Endothelial cell of umbilical vein (primary cell): Measurements from ENCODE around the gene LMCD1. TPM values are rescaled to one million over a fixed set of nuclear protein-coding genes. Genes with fewer than 3 reads are reported as not detected.

Experiments
- BruUV-seq: library from RNA; stranded (reverse); fragments of 400-500 nt; replicated peaks from 2 replicates; lab custom pipeline; 2021; lab: Mats Ljungman, UMichigan
- CTCF ChIA-PET: fragments of 300-600, 350-600 bp; sonication (Branson Sonifier 250); formaldehyde crosslinking; loops from one replicate; lab custom pipeline; 2021; ENCODE audit warnings: antibody characterized with exemption, inconsistent platforms; lab: Charles Lee
- POLR2A ChIA-PET: fragments of 300-600, 350-600 bp; sonication (Branson Sonifier 250); formaldehyde crosslinking; loops from one replicate; lab custom pipeline; 2021; ENCODE audit warnings: antibody characterized with exemption, inconsistent platforms; lab: Charles Lee
- DNase-seq: peaks from one replicate; pipeline ENCODE4 v3.0.0-alpha.2; 2011; ENCODE audit warnings: low read depth, low spot score
- FAIRE-seq: peaks from 2 replicates; lab custom pipeline; 2011; peaks lifted over from hg19 to GRCh38; lab: Jason Lieb, UNC
- H2AFZ ChIP-seq: 2 replicates; pipeline ENCODE4 v1.6.0; 2012; ENCODE audit warnings: low read depth, low read length, control low read depth, inconsistent platforms
- H3K27ac ChIP-seq: 2 replicates; pipeline ENCODE4 v1.5.1; 2011; ENCODE audit warnings: low read depth, mild to moderate bottlenecking, control low read depth, low read length, moderate library complexity; ENCODE audit not compliant: insufficient read depth
- H3K27me3 ChIP-seq, 2 experiments: 2 replicates each; pipeline versions ENCODE4 v1.6.0 to v1.6.1; 2011; ENCODE audit warnings: low read length in 2 of 2, mixed read lengths in 1 of 2; ENCODE audit not compliant: control insufficient read depth in 2 of 2, insufficient read depth in 2 of 2
- H3K36me3 ChIP-seq, 2 experiments: 2 replicates in 1 of 2; 3 replicates in 1 of 2; pipeline ENCODE4 v1.5.1; 2011; ENCODE audit warnings: low read length in 2 of 2, mild to moderate bottlenecking in 1 of 2, moderate library complexity in 1 of 2; ENCODE audit not compliant: control insufficient read depth in 2 of 2, insufficient read depth in 2 of 2; ENCODE audit errors: extremely low read depth in 1 of 2
- H3K4me1 ChIP-seq: 3 replicates; pipeline ENCODE4 v1.5.1; 2011; ENCODE audit warnings: mild to moderate bottlenecking, low read length; ENCODE audit not compliant: control insufficient read depth, insufficient read depth; ENCODE audit errors: extremely low read depth
- H3K4me2 ChIP-seq: 2 replicates; pipeline ENCODE4 v1.6.1; 2011; ENCODE audit warnings: low read length, control low read depth, mixed read lengths; ENCODE audit not compliant: insufficient read depth
- H3K4me3 ChIP-seq, 3 experiments: fragments of 200-600 bp in 1 of 3; sonication (generic), shearing (Covaris generic) in 1 of 3; replicated peaks in 1 of 3; 2 replicates each; pipeline ENCODE4 v1.5.1; 2011 to 2016; ENCODE audit warnings: control low read depth in 3 of 3, low read length in 3 of 3, mild to moderate bottlenecking in 2 of 3, inconsistent platforms in 1 of 3, low read depth in 1 of 3, moderate library complexity in 1 of 3; ENCODE audit not compliant: insufficient read depth in 1 of 3
- H3K79me2 ChIP-seq: 2 replicates; pipeline ENCODE4 v1.6.0; 2012; ENCODE audit warnings: low read length, inconsistent platforms; ENCODE audit not compliant: control insufficient read depth, insufficient read depth
- H3K9ac ChIP-seq: replicated peaks from 2 replicates; pipeline ENCODE3; 2011; ENCODE audit warnings: low read length, control low read depth; ENCODE audit not compliant: insufficient read depth; ENCODE audit errors: extremely low read depth
- H3K9me1 ChIP-seq: replicated peaks from 3 replicates; pipeline ENCODE4 v1.6.0; 2011; ENCODE audit warnings: mild to moderate bottlenecking, low read length; ENCODE audit not compliant: control insufficient read depth, insufficient read depth; ENCODE audit errors: extremely low read depth
- H3K9me3 ChIP-seq: replicated peaks from 2 replicates; pipeline ENCODE4 v1.5.1; 2012; ENCODE audit warnings: low read length, inconsistent platforms; ENCODE audit not compliant: control insufficient read depth, insufficient read depth
- H4K20me1 ChIP-seq: replicated peaks from 2 replicates; pipeline ENCODE3; 2011; ENCODE audit warnings: mild to moderate bottlenecking, low read length; ENCODE audit not compliant: control insufficient read depth, insufficient read depth; ENCODE audit errors: extremely low read depth
- CTCF ChIP-seq, 2 donors: IDR thresholded peaks; 1 replicate in 1 of 2; 2 replicates in 1 of 2; pipeline ENCODE4 v1.5.1; 2011; ENCODE audit warnings: low read length in 2 of 2, mild to moderate bottlenecking in 2 of 2, moderate library complexity in 2 of 2, control low read depth in 1 of 2, inconsistent platforms in 1 of 2, low read depth in 1 of 2; ENCODE audit not compliant: insufficient read depth in 1 of 2; ENCODE audit errors: extremely low read depth in 1 of 2
- EZH2 ChIP-seq: IDR thresholded peaks from 2 replicates; pipeline ENCODE4 v1.6.1; 2012; ENCODE audit warnings: borderline replicate concordance, low read depth, mild to moderate bottlenecking, moderate library complexity, low read length, inconsistent platforms; ENCODE audit not compliant: severe bottlenecking
- FOS ChIP-seq: IDR thresholded peaks from 2 replicates; pipeline ENCODE4 v1.6.1; 2011; ENCODE audit warnings: mild to moderate bottlenecking, low read length, moderate library complexity, borderline replicate concordance; ENCODE audit not compliant: insufficient read depth
- GATA2 ChIP-seq: IDR thresholded peaks from 2 replicates; pipeline ENCODE4 v1.7.0; 2011; ENCODE audit warnings: low read depth, mild to moderate bottlenecking, moderate library complexity, mixed read lengths, low read length; ENCODE audit not compliant: insufficient read length, insufficient read depth
- JUN ChIP-seq: IDR thresholded peaks from 2 replicates; pipeline ENCODE4 v1.6.1; 2011; ENCODE audit warnings: borderline replicate concordance, low read depth; ENCODE audit not compliant: insufficient read length, insufficient read depth
- MAX ChIP-seq: IDR thresholded peaks from 2 replicates; pipeline ENCODE4 v1.6.1; 2011; ENCODE audit not compliant: insufficient read depth, insufficient read length
- MYC ChIP-seq: IDR thresholded peaks from one replicate; pipeline ENCODE4 v1.6.1; 2011; ENCODE audit warnings: mild to moderate bottlenecking, low read depth, low read length
- POLR2A ChIP-seq: IDR thresholded peaks from 2 replicates; pipeline ENCODE4 v1.6.1; 2012; ENCODE audit warnings: low read depth, mild to moderate bottlenecking, control low read depth, low read length
- POLR2AphosphoS5 ChIP-seq: IDR thresholded peaks from 2 replicates; pipeline ENCODE4 v1.6.1; 2012; ENCODE audit warnings: low read depth, mild to moderate bottlenecking, control low read depth, low read length, moderate library complexity; ENCODE audit not compliant: insufficient read depth
- dilution Hi-C: fragments of 300-500 bp; cut with MboI; formaldehyde crosslinking; loops from one replicate; pipeline ENCODE4 v1.15.0; 2019; ENCODE audit warnings: low sequenced_read_pairs; ENCODE audit not compliant: extremely low pct_ligation_motif_present
- intact Hi-C: fragments of 100-400 bp; cut with micrococcal nuclease; formaldehyde crosslinking; loops from one replicate; pipeline ENCODE4 v1.10.0; 2022
- polyA plus RNA-seq, 4 experiments: library from polyadenylated mRNA; depleted of rRNA in 3 of 4; stranded (reverse) in 3 of 4; unstranded in 1 of 4; fragments of >200 nt; gene quantifications; 2 replicates each; pipeline versions ENCODE4 v1.2.1 to v1.2.3, GENCODE V29; 2011 to 2012; ENCODE audit warnings: missing spikeins in 1 of 4
- total RNA-seq: library from RNA; stranded (reverse); gene quantifications from 2 replicates; pipeline ENCODE4 v1.2.3, GENCODE V29; 2021

The LMCD1 gene
- total and polyA plus RNA-seq, 2 donors (not counting 3 experiments of a cell fraction or from before 2014, with no cell fraction given): 7.6 to 14.5 TPM

- no peak for FAIRE-seq
- no peaks in the 10 kb centered on the region for H3K36me3 ChIP-seq
- no peak overlapping the region for H3K4me2 ChIP-seq
- intact Hi-C loops (no loop called here), dilution Hi-C loops (no loop called here)
- H3K4me1 ChIP-seq: no peaks in the 10 kb centered on the region
- BruUV-seq: no TSS peak
- H2AFZ ChIP-seq: no peak overlapping the region
- TF ChIP-seq MAX: no peak
- TF ChIP-seq EZH2: no peak
- TF ChIP-seq FOS: no peak
- TF ChIP-seq CTCF (IDR thresholded peaks at IDR 0.05; ENCODE audit: extremely low read depth in 1 of 2, insufficient read depth in 1 of 2, low read depth in 1 of 2, low read length in 2 of 2): no peak
- TF ChIP-seq POLR2AphosphoS5: no peak
- TF ChIP-seq POLR2A: no peak
- no peak for TF ChIP-seq JUN
- TF ChIP-seq MYC: no peak
- TF ChIP-seq GATA2: no peak
- H3K9me1 ChIP-seq: no peaks in the 10 kb centered on the region
- no peaks in the 10 kb centered on the region for H3K79me2 ChIP-seq
- no peak overlapping the region for H3K27ac ChIP-seq
- no peaks in the 10 kb centered on the region for H3K9me3 ChIP-seq
- no peak overlapping the region for H3K9ac ChIP-seq
- ChIA-PET POLR2A (no interaction called here), CTCF (interaction anchor here (1.8 kb wide), 1 partner anchor 157 kb away, joined by 8 read pairs; no protein-coding TSS in a partner anchor)
- H4K20me1 ChIP-seq: no peaks in the 10 kb centered on the region
- no peaks in the 10 kb centered on the region for H3K27me3 ChIP-seq
- H3K4me3 ChIP-seq: no peak overlapping the region
- no peak for DNase-seq
Measured at GRCh38 chr3:8599146-8599545, 97.5 kb downstream of the LMCD1 start.
